ENCODE measurements around the gene HHIPL1. TPM values are rescaled to one million over a fixed set of nuclear protein-coding genes. Genes with fewer than 3 reads are reported as not detected.

The HHIPL1 gene
- total RNA-seq, 1 experiment from 2014 or later: 2.6 TPM

- H3K56ac ChIP-seq (ENCODE audit: insufficient read length, low read depth, low read length): no peak overlapping the region
- H4K91ac ChIP-seq (ENCODE audit: insufficient read length, low read depth, low read length): no peak overlapping the region
- no peak overlapping the region for H2BK5ac ChIP-seq (ENCODE audit: insufficient read length, low read length)
- Mint-ChIP-seq H3K9me3 (peaks cover 0 to 1% of the 10 kb centered on the region in 2 experiments; a peak in 2 of 5 replicates), H3K4me3 (peak overlapping the region; percentile 27 to 57; a peak in 4 of 5 replicates), H3K4me1 (peaks cover 50 to 53% of the 10 kb centered on the region in 2 experiments), H3K27ac (peak overlapping the region; percentile 22 to 95 (median 91); a peak in 4 of 7 replicates), H3K36me3 (ENCODE audit: insufficient read depth in 1 of 3, low read depth in 3 of 3) (0 out of 7 replicates have a peak, but pooled peaks cover 0 to 3% (median 0%) of the 10 kb centered on the region in 3 experiments), H3K27me3 (ENCODE audit: low read depth) (peaks cover 8% of the 10 kb centered on the region)
- no peak overlapping the region for H2AK5ac ChIP-seq (ENCODE audit: insufficient read length, low read length)
- no CpG with 5 or more reads among the region's 20 CpGs for WGBS (ENCODE audit: extremely low coverage, insufficient read length, low lambda C conversion rate)
- TF ChIP-seq CTCF (conservative IDR thresholded peaks at IDR 0.05): no peak
- H3K9me3 ChIP-seq (ENCODE audit: control insufficient read depth, low read depth, low read length): no peaks in the 10 kb centered on the region
- H3K9ac ChIP-seq (ENCODE audit: extremely low read depth, insufficient read length, low read length): no peak overlapping the region
- H3K4ac ChIP-seq (ENCODE audit: low read depth, low read length): no peak overlapping the region
- no peaks in the 10 kb centered on the region for H3K23me2 ChIP-seq (ENCODE audit: insufficient read length, low read depth, low read length, poor library complexity, severe bottlenecking)
- no peaks in the 10 kb centered on the region for H3K27me3 ChIP-seq (ENCODE audit: insufficient read depth, low read length)
- H4K20me1 ChIP-seq (ENCODE audit: control insufficient read depth, insufficient read depth, insufficient read length): no peaks in the 10 kb centered on the region
- no peaks in the 10 kb centered on the region for H3K79me1 ChIP-seq (ENCODE audit: insufficient read depth, low read depth, low read length, poor library complexity, severe bottlenecking)
- H2BK20ac ChIP-seq (ENCODE audit: low read depth, low read length, poor library complexity, severe bottlenecking): no peak overlapping the region
- no peak overlapping the region for H4K5ac ChIP-seq (ENCODE audit: insufficient read length, low read depth, low read length)
- H3K23ac ChIP-seq (ENCODE audit: insufficient read length, low read depth, low read length): no peak overlapping the region
- no peak overlapping the region for H4K8ac ChIP-seq (replicated peaks; ENCODE audit: insufficient read length, low read depth, low read length)
- no peak overlapping the region for H3K14ac ChIP-seq (ENCODE audit: insufficient read depth, low read length)
- H3T11ph ChIP-seq (ENCODE audit: low read length): no peak overlapping the region
- no peak for DNase-seq
- H3K4me1 ChIP-seq (ENCODE audit: insufficient read depth, low read length): no peaks in the 10 kb centered on the region; the same call in 1 of the 2 replicates
- no peak overlapping the region for H2BK12ac ChIP-seq (ENCODE audit: insufficient read length, low read depth, low read length)
- H2AFZ ChIP-seq (ENCODE audit: low read length): no peak overlapping the region
- H3K79me2 ChIP-seq (ENCODE audit: insufficient read depth, low read length): no peaks in the 10 kb centered on the region
- H2BK15ac ChIP-seq (ENCODE audit: low read depth, low read length): no peak overlapping the region
- H3K18ac ChIP-seq (ENCODE audit: insufficient read length, low read depth, low read length): no peak overlapping the region
- no peak overlapping the region for H2BK120ac ChIP-seq (ENCODE audit: low read depth, low read length, poor library complexity, severe bottlenecking)
- no peak overlapping the region for H3K4me2 ChIP-seq (ENCODE audit: insufficient read depth, insufficient read length, low read length)
- H3K27ac ChIP-seq (ENCODE audit: insufficient read length, low read depth, low read length): no peak overlapping the region
These were observed 26.6 kb downstream of the HHIPL1 start for GRCh38 chr14:99671235-99672224.

Measured in H9 (cell line).